Neural cell (in vitro differentiated cells): Measurements from ENCODE around the gene IDH3G.
"Not testable (repeated sequence)": the region's sequence is repeated elsewhere in the genome, so short reads cannot be mapped to it uniquely, and the experiment has no call there.

Source experiments
- EZH2 ChIP-seq: fragments of 200-600, 300-800 bp; shearing (Covaris generic), sonication (generic); IDR thresholded peaks from 2 replicates; pipeline ENCODE4 v1.6.1; 2014; ENCODE audit warnings: antibody characterized with exemption, low read length, borderline replicate concordance, mild to moderate bottlenecking; ENCODE audit not compliant: insufficient read depth, poor library complexity, severe bottlenecking
- SMC3 ChIP-seq: fragments of 450-650 bp; conservative IDR thresholded peaks from 2 replicates; pipeline ENCODE4 v1.6.1; 2014; ENCODE audit warnings: antibody characterized with exemption, mild to moderate bottlenecking, moderate library complexity; ENCODE audit not compliant: poor library complexity
- TAF1 ChIP-seq: IDR thresholded peaks from 2 replicates; pipeline ENCODE4 v1.6.1; 2012; ENCODE audit warnings: low read depth
- TF ChIP-seq, protein P1 (sequence below): fragments of 450-650 bp; IDR thresholded peaks from 2 replicates; pipeline ENCODE4 v1.5.1; 2014; ENCODE audit warnings: antibody characterized with exemption, mild to moderate bottlenecking, moderate library complexity; ENCODE audit not compliant: poor library complexity, severe bottlenecking
- TF ChIP-seq, protein P2 (sequence below): IDR thresholded peaks from 2 replicates; pipeline ENCODE4 v1.6.1; 2012; ENCODE audit warnings: borderline replicate concordance

DNA sequence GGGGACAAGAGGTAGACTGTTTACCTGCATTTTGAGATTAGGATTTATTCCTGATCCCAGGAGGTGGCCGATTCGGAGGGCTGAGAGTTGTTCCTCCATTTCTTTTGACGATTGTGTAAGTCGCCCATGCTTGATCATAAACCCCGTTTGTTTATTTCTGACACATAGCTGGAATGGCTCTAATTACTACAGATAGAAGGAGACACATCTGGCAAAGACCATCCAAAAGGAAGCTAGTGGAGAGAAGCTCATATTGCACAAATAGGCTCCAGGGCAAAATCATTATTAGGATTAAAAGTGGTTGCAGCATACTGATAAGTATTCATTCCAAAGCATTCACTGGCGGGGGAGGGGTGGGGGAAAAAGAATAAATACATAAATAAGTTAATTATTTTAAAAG is 47.2 kb downstream of the IDH3G start:
- TF ChIP-seq EZH2, TAF1, SMC3: not testable (repeated sequence)
- TF ChIP-seq, protein P1, sequence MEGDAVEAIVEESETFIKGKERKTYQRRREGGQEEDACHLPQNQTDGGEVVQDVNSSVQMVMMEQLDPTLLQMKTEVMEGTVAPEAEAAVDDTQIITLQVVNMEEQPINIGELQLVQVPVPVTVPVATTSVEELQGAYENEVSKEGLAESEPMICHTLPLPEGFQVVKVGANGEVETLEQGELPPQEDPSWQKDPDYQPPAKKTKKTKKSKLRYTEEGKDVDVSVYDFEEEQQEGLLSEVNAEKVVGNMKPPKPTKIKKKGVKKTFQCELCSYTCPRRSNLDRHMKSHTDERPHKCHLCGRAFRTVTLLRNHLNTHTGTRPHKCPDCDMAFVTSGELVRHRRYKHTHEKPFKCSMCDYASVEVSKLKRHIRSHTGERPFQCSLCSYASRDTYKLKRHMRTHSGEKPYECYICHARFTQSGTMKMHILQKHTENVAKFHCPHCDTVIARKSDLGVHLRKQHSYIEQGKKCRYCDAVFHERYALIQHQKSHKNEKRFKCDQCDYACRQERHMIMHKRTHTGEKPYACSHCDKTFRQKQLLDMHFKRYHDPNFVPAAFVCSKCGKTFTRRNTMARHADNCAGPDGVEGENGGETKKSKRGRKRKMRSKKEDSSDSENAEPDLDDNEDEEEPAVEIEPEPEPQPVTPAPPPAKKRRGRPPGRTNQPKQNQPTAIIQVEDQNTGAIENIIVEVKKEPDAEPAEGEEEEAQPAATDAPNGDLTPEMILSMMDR = not testable (repeated sequence)
- TF ChIP-seq, protein P2, sequence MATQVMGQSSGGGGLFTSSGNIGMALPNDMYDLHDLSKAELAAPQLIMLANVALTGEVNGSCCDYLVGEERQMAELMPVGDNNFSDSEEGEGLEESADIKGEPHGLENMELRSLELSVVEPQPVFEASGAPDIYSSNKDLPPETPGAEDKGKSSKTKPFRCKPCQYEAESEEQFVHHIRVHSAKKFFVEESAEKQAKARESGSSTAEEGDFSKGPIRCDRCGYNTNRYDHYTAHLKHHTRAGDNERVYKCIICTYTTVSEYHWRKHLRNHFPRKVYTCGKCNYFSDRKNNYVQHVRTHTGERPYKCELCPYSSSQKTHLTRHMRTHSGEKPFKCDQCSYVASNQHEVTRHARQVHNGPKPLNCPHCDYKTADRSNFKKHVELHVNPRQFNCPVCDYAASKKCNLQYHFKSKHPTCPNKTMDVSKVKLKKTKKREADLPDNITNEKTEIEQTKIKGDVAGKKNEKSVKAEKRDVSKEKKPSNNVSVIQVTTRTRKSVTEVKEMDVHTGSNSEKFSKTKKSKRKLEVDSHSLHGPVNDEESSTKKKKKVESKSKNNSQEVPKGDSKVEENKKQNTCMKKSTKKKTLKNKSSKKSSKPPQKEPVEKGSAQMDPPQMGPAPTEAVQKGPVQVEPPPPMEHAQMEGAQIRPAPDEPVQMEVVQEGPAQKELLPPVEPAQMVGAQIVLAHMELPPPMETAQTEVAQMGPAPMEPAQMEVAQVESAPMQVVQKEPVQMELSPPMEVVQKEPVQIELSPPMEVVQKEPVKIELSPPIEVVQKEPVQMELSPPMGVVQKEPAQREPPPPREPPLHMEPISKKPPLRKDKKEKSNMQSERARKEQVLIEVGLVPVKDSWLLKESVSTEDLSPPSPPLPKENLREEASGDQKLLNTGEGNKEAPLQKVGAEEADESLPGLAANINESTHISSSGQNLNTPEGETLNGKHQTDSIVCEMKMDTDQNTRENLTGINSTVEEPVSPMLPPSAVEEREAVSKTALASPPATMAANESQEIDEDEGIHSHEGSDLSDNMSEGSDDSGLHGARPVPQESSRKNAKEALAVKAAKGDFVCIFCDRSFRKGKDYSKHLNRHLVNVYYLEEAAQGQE = not testable (repeated sequence)
